Transverse colon (tissue), 4 donors: ENCODE data around the gene FCHSD1. TPM values are rescaled to one million over a fixed set of nuclear protein-coding genes. Genes with fewer than 3 reads are reported as not detected.

Source experiments
- DNase-seq: peaks from one replicate; pipeline ENCODE4 v3.0.0-alpha.2; 2019
- H3K27ac ChIP-seq, 4 donors: fragments of 200-600 bp; sonication (generic); 2 replicates each; pipeline ENCODE4 v1.5.1; 2016 to 2018; ENCODE audit warnings: inconsistent platforms in 4 of 4
- H3K27me3 ChIP-seq: fragments of 200-600 bp; sonication (generic); 2 replicates; pipeline ENCODE4 v1.5.1; 2017; ENCODE audit warnings: inconsistent platforms
- H3K36me3 ChIP-seq, 4 donors: fragments of 200-600 bp; sonication (generic); 2 replicates each; pipeline ENCODE4 v1.5.1; 2017 to 2019; ENCODE audit warnings: inconsistent platforms in 4 of 4
- H3K4me1 ChIP-seq, 4 donors: fragments of 200-600 bp; sonication (generic); 2 replicates each; pipeline ENCODE4 v1.5.1; 2017 to 2020; ENCODE audit warnings: inconsistent platforms in 4 of 4
- H3K4me3 ChIP-seq, 4 donors: fragments of 200-600 bp; sonication (generic); 1 replicate in 1 of 4; 2 replicates in 3 of 4; pipeline versions ENCODE4 v1.5.1 to v1.6.1; 2017 to 2019; ENCODE audit warnings: inconsistent platforms in 4 of 4
- H3K9me3 ChIP-seq, 2 donors: fragments of 200-600 bp; sonication (generic); 2 replicates each; pipeline ENCODE4 v1.5.1; 2017 to 2019; ENCODE audit warnings: inconsistent platforms in 2 of 2
- EP300 ChIP-seq: sonication (generic); formaldehyde crosslinking; IDR thresholded peaks from one replicate; pipeline ENCODE4 v1.6.1; 2017; ENCODE audit warnings: antibody characterized with exemption, low read depth
- POLR2A ChIP-seq: fragments of 450-650 bp; IDR thresholded peaks from one replicate; pipeline ENCODE4 v1.6.1; 2016; ENCODE audit warnings: antibody characterized with exemption, mild to moderate bottlenecking, moderate library complexity
- POLR2AphosphoS5 ChIP-seq, 3 donors: sonication (generic); formaldehyde crosslinking; IDR thresholded peaks; one replicate each; pipeline ENCODE4 v1.6.1; 2016; ENCODE audit warnings: antibody characterized with exemption in 3 of 3
- WGBS, 2 donors: methylation state at CpG; one replicate each; pipeline ENCODE4 v1.1.5; 2018; ENCODE audit warnings: low coverage in 1 of 2; 5-methylcytosine and 5-hydroxymethylcytosine counted together
- in situ Hi-C, 4 donors: fragments of 200-750 bp; cut with MboI; loops; one replicate each; pipeline versions ENCODE4 v1.15.0 to v1.15.1; 2017; ENCODE audit warnings: low sequenced_read_pairs in 3 of 4, low pct_ligation_motif_present in 1 of 4, low pct_unique_long_range_greater_than_20kb in 1 of 4
- intact Hi-C: fragments of 100-400 bp; cut with DNase I; formaldehyde crosslinking; loops from one replicate; pipeline ENCODE4 v1.15.1; 2023; ENCODE audit warnings: low total_unique reads
- total RNA-seq, 4 donors: library from RNA; depleted of rRNA; stranded (reverse); fragments of >200 nt; gene quantifications; one replicate each; pipeline ENCODE4 v1.1.0, GENCODE V29; 2016
- TF ChIP-seq, protein P1 (sequence below), 5 experiments: fragments of 200-600 bp in 3 of 5; fragments of 450-650 bp in 2 of 5; sonication (generic) in 3 of 5; IDR thresholded peaks; 1 replicate in 2 of 5; 2 replicates in 3 of 5; pipeline ENCODE4 v1.5.1; 2016 to 2017; ENCODE audit warnings: antibody characterized with exemption in 5 of 5, inconsistent platforms in 3 of 5, mild to moderate bottlenecking in 2 of 5, moderate library complexity in 1 of 5

FCHSD1 gene
- total RNA-seq, 4 donors from 2014 or later = 26.1 to 69.9 (median 43.1) TPM

DNA sequence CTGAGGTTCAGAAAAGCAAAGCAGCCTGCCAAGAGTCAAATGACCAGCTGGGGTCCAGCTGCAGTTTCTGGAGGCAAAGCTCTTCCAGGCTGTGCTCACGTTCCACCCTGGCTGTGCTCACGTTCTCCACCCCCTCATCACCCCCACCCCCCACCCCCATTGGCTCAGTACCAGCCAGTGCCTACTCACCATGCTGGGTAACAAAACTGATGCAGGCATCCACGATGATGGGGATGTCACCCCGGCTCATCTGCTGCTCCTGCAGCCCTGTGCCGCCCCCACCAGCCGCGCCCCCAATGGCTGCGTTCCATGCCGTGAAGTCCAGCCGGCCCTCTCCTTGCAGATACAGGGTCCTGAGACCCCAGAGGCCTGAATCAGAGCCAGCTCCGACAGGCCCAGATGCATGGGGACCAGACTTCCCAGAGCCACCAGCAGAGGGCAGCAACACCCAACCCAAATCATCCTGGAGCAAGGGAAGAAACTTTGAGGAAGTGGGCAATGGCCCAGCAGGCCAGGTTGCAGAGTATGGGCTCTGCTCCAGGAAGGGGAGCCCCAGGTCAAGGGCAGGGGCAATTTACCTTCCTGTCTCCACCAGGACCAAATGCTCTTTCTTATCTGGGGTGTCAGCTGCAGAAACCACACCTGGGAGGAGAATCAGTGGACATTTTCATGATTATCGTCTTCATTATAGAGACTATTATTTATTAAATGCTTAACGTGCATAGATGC, 13.7 kb upstream of the FCHSD1 start:
- DNase-seq = peak; percentile 86
- Histone ChIP-seq H3K4me1 (peaks cover 0 to 5% (median 2%) of the 10 kb centered on the region in 4 donors), H3K36me3 (no peaks in the 10 kb centered on the region), H3K9me3 (no peaks in the 10 kb centered on the region), H3K27me3 (no peaks in the 10 kb centered on the region), H3K27ac (peak overlapping the region in 1 of 4 donors; percentile 39), H3K4me3 (no peak overlapping the region)
- TF ChIP-seq, protein P1, sequence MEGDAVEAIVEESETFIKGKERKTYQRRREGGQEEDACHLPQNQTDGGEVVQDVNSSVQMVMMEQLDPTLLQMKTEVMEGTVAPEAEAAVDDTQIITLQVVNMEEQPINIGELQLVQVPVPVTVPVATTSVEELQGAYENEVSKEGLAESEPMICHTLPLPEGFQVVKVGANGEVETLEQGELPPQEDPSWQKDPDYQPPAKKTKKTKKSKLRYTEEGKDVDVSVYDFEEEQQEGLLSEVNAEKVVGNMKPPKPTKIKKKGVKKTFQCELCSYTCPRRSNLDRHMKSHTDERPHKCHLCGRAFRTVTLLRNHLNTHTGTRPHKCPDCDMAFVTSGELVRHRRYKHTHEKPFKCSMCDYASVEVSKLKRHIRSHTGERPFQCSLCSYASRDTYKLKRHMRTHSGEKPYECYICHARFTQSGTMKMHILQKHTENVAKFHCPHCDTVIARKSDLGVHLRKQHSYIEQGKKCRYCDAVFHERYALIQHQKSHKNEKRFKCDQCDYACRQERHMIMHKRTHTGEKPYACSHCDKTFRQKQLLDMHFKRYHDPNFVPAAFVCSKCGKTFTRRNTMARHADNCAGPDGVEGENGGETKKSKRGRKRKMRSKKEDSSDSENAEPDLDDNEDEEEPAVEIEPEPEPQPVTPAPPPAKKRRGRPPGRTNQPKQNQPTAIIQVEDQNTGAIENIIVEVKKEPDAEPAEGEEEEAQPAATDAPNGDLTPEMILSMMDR (IDR thresholded peaks at IDR 0.05) = peak; percentile 80 to 94 (median 90)
- TF ChIP-seq POLR2AphosphoS5 (IDR thresholded peaks at IDR 0.05) (no peak), EP300 (no peak)
- 35 to 49% methylated on average over 3 to 10 of the region's 13 CpGs for WGBS, 2 donors
- in situ Hi-C loops (no loop called here), intact Hi-C loops (no loop called here)

DNA sequence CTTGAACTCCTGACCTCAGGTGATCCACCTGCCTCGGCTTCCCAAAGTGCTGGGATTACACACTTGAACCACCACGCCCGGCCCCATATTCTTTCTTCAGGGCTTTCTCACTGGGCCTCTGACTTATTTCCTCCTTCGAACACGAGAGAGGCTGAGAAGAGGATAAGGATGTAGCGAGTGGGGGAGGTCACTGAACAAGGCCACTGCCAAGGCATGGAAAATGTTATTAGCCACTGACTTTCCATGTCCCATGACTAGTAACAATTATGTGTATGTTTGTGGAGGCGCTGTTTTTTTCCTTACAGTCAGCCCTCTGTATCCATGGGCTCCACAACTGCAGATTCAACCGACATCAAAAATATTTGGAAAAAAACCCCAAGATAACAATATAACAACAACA, 12.3 kb upstream of the FCHSD1 start:
- Histone ChIP-seq H3K27me3 (no peaks in the 10 kb centered on the region), H3K9me3 (no peaks in the 10 kb centered on the region), H3K4me1 (peaks cover 0 to 5% (median 2%) of the 10 kb centered on the region in 4 donors), H3K36me3 (no peaks in the 10 kb centered on the region), H3K27ac (no peak overlapping the region), H3K4me3 (no peak overlapping the region)
- no peak for DNase-seq
- TF ChIP-seq, protein P1 (IDR thresholded peaks at IDR 0.05) = no peak
- TF ChIP-seq POLR2A (no peak), EP300 (no peak), POLR2AphosphoS5 (IDR thresholded peaks at IDR 0.05) (no peak)
- intact Hi-C loops (no loop called here), in situ Hi-C loops (no loop called here)
- 87 to 100% methylated on average over 1 to 8 of the region's 8 CpGs for WGBS, 2 donors

DNA sequence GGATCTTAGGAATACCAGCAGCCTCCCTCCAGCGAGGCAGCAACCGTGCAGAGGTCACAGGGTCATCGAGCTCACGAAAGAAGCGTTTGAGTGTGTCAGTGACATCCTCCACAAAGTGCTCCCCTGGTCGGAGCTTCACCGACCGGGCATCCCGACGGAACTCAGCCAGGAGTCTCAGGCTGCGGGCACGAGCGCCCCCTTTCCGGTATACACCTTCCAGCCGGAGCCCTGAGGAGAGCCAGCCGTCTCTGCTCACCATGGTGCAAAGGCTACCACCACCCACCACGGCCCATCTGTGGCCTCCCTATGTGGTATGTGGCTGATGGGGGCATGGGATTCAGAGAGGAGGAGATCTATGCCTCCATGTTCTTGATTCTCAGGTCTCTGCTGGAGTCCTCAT, 10.8 kb upstream of the FCHSD1 start:
- H3K4me1 ChIP-seq = peaks cover 0 to 5% (median 2%) of the 10 kb centered on the region in 4 donors
- in situ Hi-C loops = no loop called here
- no peaks in the 10 kb centered on the region for H3K27me3 ChIP-seq
- H3K36me3 ChIP-seq = no peaks in the 10 kb centered on the region
- TF ChIP-seq, protein P1 (IDR thresholded peaks at IDR 0.05) = no peak
- TF ChIP-seq POLR2A = no peak
- no peak for TF ChIP-seq POLR2AphosphoS5 (IDR thresholded peaks at IDR 0.05)
- TF ChIP-seq EP300 = no peak
- WGBS, 2 donors = 88% methylated on average over 17 of the region's 17 CpGs; no CpG with 5 or more reads in 1 of the 2 donors
- no peak overlapping the region for H3K4me3 ChIP-seq
- no peak for DNase-seq
- no peak overlapping the region for H3K27ac ChIP-seq
- intact Hi-C loops = no loop called here
- H3K9me3 ChIP-seq = no peaks in the 10 kb centered on the region

DNA sequence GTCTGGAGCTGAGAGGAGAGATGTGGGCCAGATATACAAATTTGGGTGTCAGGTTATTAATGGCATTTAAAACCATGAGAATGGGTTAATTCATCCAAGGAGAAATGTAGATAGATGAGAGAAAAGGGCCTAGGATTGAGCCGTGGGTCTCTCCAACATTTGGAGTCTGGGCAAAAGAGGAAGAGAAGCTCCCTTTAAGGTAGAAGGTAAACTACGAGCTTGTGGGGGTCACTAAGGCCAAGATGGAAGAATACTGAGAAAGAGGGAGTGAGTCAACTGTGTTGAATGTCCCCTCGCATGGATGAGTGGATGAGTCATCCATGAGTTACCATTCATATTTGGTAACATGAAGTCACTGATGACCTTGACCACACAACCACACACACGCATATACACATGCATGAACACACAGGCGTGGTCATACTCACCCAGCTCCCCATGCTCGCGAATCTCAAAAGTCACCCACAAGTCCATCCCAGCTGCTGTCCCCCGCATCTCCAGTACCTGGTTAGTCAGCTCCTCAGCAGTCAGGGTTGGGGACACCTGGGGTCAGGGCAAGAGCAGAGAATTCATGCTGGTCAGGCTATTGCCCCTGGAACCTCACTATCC, 6.8 kb upstream of the FCHSD1 start:
- Histone ChIP-seq H3K36me3 (no peaks in the 10 kb centered on the region), H3K4me3 (no peak overlapping the region), H3K9me3 (no peaks in the 10 kb centered on the region), H3K27me3 (no peaks in the 10 kb centered on the region), H3K4me1 (no peaks in the 10 kb centered on the region), H3K27ac (no peak overlapping the region)
- intact Hi-C loops = no loop called here
- in situ Hi-C loops = no loop called here
- TF ChIP-seq EP300 (no peak), POLR2A (no peak), POLR2AphosphoS5 (IDR thresholded peaks at IDR 0.05) (no peak)
- TF ChIP-seq, protein P1 (IDR thresholded peaks at IDR 0.05) = no peak
- DNase-seq = no peak
- 51 to 72% methylated on average over 3 to 8 of the region's 8 CpGs for WGBS, 2 donors
